ENCODE measurements around the gene MTERF4.

Gene MTERF4

GRCh38 chr2:241132538-241133435 is 30.7 kb upstream of the MTERF4 start:
- DNase-seq = no peak

- no peak for DNase-seq
Observed at GRCh38 chr2:241131531-241131930, 29.4 kb upstream of the MTERF4 start.

DNA sequence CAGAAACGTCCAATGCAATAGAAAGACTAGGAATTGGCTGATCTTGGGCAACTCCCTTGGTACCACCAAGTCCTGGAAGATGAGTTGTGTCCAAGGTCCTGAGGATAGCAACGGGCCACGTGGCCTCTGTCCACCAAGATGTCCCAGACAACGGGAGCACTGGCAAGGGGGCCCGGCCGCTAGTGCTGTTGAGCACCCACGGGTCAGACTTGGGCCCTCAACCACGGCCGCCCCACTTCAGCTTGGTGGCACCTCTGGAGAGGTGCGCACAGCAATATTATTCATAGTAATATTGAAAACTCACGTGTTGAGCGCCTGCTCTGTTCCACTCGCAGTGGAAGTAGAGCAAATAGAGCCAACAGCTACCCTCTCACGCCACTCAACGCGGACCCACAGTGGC is 28.2 kb upstream of the MTERF4 start:
- no peak for DNase-seq

- DNase-seq = no peak
Observed at GRCh38 chr2:241129086-241129871, 27.2 kb upstream of the MTERF4 start.

DNA sequence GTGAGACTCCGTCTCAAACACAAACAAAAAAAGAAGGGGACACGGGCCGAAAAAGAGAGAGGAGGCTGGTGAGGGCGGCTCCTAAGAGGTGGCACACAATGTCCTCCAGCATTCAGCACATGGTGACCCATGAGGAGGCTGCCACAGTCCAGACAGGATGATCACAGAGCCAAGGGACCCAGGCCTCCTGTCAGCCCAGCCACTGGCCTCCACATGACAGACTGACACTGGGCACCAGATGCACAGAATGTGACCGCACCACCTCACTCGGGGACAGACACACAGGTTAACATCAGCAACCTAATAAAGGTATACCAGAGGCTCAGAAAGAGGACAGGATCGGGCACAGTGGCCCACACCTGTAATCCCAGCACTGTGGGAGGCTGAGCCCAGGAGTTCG is 26.2 kb upstream of the MTERF4 start:
- no peak for DNase-seq

- no peak for DNase-seq
Observed at GRCh38 chr2:241126771-241127202, 24.7 kb upstream of the MTERF4 start.

- DNase-seq = no peak
Observed at GRCh38 chr2:241126201-241126611, 24.1 kb upstream of the MTERF4 start.

DNA sequence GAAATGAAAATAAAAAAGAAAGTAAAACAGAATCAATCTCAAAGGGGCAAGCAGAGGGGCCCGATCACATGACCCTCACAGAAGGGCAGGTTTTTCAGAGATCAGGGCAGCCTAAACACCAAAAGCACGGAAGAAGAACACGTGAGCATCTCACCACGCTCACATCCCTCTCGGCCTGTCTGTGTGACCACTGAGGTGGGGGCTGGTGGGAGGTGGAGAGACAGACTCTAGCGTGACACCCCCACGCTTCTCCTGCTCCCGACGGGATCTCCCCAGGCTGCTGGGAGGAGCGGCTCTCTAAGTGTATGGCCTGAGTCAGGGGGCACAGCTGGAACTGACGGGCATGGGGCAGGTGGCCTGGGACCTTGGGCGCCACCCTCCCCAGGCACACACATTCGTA is 23.5 kb upstream of the MTERF4 start:
- no peak for DNase-seq

DNA sequence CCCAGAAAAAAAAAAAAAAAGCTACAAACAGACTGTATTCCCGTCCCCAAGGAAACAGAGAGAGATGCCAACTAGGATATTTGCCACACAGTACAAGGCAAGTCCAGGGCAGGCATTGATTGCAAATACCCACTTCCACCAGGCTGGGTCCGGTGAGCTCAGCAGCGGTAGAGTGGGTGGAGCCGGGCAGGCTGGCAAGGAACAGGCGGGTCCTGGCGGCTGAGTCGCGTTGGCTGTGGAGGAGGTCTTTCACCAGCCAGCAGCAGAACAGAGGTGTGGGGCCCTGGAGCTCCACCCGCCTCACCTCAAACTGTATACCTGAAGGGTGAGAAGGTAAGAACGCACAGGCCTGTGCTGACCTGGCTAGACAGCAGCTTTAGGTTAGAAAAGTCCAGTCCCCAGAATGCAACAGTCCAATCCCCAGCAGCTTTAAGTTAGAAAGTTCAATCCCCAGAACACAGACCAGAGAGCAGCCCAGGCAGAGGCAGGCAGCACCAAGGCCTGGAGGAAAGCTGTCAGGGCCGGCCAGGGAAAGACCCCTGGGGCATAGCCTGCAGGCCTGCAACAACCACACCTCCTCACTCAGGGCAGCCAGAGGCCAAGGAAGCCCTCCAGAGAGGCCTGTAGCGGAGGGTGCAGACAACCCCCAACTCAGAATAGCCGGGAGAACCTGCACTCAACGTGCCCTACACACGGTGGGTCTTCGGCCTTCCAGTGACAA is 21.9 kb upstream of the MTERF4 start:
- DNase-seq = no peak

- DNase-seq = no peak
Observed at GRCh38 chr2:241122376-241123002, 20.4 kb upstream of the MTERF4 start.

DNA sequence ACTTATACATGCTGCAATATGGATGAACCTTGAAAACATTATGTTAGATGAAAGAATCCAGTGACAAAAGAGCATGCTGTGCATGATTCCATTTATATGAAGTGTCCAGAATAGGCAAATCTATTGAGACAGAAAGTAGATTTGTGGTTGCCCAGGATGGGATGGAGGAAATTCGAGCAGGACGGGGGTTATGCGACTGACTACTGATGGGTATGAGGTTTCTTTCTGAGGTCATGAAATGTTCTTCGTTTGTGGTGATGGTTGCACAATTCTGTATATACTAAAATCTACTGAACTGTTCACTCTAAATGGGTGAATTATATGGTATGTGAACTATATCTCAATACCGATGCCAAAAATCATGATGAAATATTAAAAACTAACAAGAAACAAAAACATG is 18.9 kb upstream of the MTERF4 start:
- DNase-seq = no peak

- DNase-seq = no peak
Observed at GRCh38 chr2:241120440-241120839, 18.4 kb upstream of the MTERF4 start.

- no peak for DNase-seq
Observed at GRCh38 chr2:241118737-241119505, 16.8 kb upstream of the MTERF4 start.

DNA sequence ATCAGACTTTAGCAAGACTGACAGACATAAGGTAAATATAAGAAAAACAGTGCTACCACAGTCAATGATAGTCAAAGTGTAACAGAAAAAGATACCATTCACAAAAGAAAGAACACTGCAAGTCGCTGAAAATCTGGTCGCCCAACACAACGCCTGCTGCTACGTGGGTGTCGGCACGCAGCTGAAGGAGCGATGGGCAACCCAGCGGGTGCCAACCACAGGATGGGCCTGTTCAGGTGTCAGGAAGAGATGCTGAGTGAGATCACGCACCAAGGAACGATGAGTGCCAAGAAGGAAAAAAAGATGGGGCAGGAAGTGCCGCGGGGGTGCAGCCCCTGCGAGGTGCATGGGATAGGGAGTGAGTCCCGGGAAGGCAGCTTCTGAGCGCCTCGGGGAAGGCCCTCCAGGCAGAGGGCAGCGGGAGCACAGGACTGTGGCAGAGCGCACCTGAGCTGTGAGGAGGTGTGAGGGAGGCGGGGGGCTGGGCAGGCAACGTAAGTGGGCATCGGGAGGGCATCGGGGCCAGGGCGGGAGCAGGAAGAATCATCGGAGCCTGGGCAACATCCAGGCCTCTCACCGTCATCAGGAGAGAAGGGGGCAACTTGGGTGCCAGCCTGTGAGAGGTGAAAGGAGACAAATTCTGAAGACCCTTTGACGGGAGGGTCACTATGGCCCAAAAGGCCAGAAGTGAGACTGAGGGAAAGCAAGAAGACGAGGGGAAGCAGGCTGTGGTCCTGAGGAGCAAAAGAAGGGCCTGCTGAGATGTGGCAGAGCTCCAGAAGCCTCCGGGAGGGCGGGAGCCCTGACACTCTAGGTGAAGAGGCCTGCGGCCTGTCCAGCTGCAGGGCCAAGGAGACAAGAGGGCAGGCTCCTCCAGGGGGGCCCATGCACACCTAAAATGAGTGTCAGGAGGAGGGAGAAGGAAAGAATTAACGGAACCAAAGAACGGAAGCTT is 14.8 kb upstream of the MTERF4 start:
- no peak for DNase-seq

GRCh38 chr2:241115361-241115760 is 13.3 kb upstream of the MTERF4 start:
- no peak for DNase-seq

- DNase-seq = no peak
Observed at GRCh38 chr2:241114836-241115235, 12.7 kb upstream of the MTERF4 start.

- DNase-seq = no peak
Observed at GRCh38 chr2:241112592-241112991, 10.5 kb upstream of the MTERF4 start.

DNA sequence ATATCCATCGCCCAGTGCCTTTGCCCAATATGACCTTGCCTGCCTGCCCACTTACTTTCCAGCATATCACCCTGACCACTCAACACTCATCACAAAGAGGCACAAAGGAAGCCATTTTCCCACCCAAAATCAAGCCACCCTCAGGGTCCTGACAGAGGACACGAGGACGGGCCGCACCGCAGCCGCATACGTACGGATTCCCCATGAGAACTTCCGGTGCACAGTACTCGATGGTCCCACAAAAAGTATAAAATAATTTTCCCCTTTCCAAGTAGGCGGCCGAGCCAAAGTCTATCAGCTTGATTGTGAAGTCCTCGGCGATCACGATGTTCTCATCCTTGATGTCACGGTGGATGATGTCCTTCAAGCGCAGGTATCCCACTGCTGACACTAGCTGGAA is 10.0 kb upstream of the MTERF4 start:
- no peak for DNase-seq

DNA sequence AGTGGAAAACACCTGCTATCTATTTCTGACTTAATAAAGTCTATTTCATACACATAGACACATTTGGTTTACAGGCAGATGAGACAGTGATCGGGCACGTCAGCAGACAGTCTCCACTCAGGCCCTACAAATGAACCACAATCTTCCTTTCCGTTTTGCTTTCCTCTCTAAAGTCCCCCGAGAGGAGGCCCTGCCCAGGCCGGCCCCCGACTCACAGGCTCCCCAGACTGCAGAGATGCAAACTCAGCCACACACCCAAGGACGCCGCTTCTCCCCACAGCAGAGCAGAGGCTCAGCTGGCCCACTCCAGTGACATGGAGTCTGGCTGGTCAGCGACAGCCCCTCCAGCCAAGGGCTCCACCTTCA is 9.3 kb upstream of the MTERF4 start:
- no peak for DNase-seq

DNA sequence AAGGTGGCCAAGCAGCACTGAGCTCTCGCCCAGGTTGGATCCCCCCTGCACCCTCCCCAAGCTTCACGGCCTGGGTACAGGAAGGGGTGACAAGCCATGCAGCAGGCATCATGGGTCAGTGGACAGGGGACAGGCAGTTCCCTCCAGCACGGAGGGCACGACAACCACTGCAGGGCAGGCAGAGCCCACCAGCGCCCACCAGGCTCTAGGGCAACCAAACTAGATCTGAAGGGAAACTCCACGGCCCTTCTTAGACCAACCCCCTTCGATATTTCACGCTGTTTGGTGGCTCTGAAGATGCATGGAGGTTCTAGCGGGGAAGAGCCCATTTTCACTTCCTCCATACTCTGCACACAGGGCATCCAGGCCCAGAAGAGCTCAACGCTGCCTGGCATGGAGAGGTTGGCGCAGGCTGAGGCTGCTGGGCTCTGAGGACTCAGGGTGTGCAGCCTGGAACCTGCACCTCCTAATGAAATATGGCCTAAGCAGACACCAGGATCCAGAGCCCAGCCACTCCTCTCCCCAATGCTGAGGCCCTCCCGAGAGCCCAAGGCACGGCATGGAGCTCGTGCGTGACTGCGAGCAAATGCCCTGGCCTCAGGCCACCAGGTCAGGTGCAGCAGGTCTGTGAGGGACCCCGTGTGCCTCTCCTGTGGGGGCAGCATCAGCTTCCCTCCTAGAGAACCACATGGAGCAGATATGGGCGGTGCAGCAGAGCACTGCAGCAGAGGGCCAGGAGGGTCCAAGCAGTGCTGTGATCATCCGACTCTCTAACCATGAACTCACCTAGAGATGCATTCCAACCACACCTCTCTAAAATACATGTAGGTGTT is 8.7 kb upstream of the MTERF4 start:
- DNase-seq = no peak
